ENCODE data around the gene SHISA7.

Gene SHISA7

GRCh38 chr19:55482156-55482961 lies 39.3 kb upstream of the SHISA7 start:
- no peak for DNase-seq (ENCODE audit: low read depth)

- DNase-seq (ENCODE audit: low read depth), result no peak
Measured at GRCh38 chr19:55481794-55482155, 38.7 kb upstream of the SHISA7 start.

GRCh38 chr19:55481148-55481793 lies 38.2 kb upstream of the SHISA7 start:
- no peak for DNase-seq (ENCODE audit: low read depth)

GRCh38 chr19:55479451-55480230 lies 36.5 kb upstream of the SHISA7 start:
- DNase-seq (ENCODE audit: low read depth), result no peak

GRCh38 chr19:55479045-55479444 lies 35.9 kb upstream of the SHISA7 start:
- no peak for DNase-seq (ENCODE audit: low read depth)

GRCh38 chr19:55478364-55478763 lies 35.3 kb upstream of the SHISA7 start:
- no peak for DNase-seq (ENCODE audit: low read depth)

- DNase-seq (ENCODE audit: low read depth), result no peak
Measured at GRCh38 chr19:55477905-55478304, 34.8 kb upstream of the SHISA7 start.

GRCh38 chr19:55476100-55476775 lies 33.1 kb upstream of the SHISA7 start, which contains the start of gene ZNF628:
ZNF628 (plus strand) TSS chr19:55476617; CDS start chr19:55479911, 3,294 bp downstream.
- DNase-seq (ENCODE audit: low read depth), result peak; percentile 95

- DNase-seq (ENCODE audit: low read depth), result no peak
Measured at GRCh38 chr19:55474269-55475265, 31.5 kb upstream of the SHISA7 start.

GRCh38 chr19:55473225-55474012 lies 30.3 kb upstream of the SHISA7 start:
- no peak for DNase-seq (ENCODE audit: low read depth)

GRCh38 chr19:55472463-55472862 lies 29.4 kb upstream of the SHISA7 start:
- DNase-seq (ENCODE audit: low read depth), result no peak

GRCh38 chr19:55471266-55471665 lies 28.2 kb upstream of the SHISA7 start:
- no peak for DNase-seq (ENCODE audit: low read depth)

- no peak for DNase-seq (ENCODE audit: low read depth)
Measured at GRCh38 chr19:55468054-55468393, 24.9 kb upstream of the SHISA7 start.

GRCh38 chr19:55467236-55468053 lies 24.3 kb upstream of the SHISA7 start:
- no peak for DNase-seq (ENCODE audit: low read depth)

GRCh38 chr19:55466241-55466614 lies 23.1 kb upstream of the SHISA7 start:
- no peak for DNase-seq (ENCODE audit: low read depth)

- DNase-seq (ENCODE audit: low read depth), result no peak
Measured at GRCh38 chr19:55465460-55466240, 22.6 kb upstream of the SHISA7 start.

- DNase-seq (ENCODE audit: low read depth), result no peak
Measured at GRCh38 chr19:55464662-55465054, 21.6 kb upstream of the SHISA7 start, which contains the start of gene C19orf85. C19orf85 (minus strand) TSS chr19:55464751; CDS start chr19:55464554, 197 bp downstream.

GRCh38 chr19:55464039-55464661 lies 21.1 kb upstream of the SHISA7 start:
- DNase-seq (ENCODE audit: low read depth), result no peak

All from fibroblast of the conjunctiva (primary cell).